T-helper 2 cell treated with Interferon-gamma antibody and Interleukin-4, amounts not matched to agents 100 ng/mL and 5 ng/mL, for 36 hours (primary cell): ENCODE measurements around the gene UNC79. TPM values are rescaled to one million over a fixed set of nuclear protein-coding genes. Genes with fewer than 3 reads are reported as not detected.

Experiments
- intact Hi-C: fragments of 100-400 bp; cut with micrococcal nuclease; formaldehyde crosslinking; loops from one replicate; pipeline ENCODE4 v1.15.1; 2023
- total RNA-seq: library from RNA; stranded (reverse); gene quantifications from 2 replicates; pipeline ENCODE4 v1.2.3, GENCODE V29; 2022

The UNC79 gene
- total RNA-seq, 1 donor from 2014 or later: not detected

DNA sequence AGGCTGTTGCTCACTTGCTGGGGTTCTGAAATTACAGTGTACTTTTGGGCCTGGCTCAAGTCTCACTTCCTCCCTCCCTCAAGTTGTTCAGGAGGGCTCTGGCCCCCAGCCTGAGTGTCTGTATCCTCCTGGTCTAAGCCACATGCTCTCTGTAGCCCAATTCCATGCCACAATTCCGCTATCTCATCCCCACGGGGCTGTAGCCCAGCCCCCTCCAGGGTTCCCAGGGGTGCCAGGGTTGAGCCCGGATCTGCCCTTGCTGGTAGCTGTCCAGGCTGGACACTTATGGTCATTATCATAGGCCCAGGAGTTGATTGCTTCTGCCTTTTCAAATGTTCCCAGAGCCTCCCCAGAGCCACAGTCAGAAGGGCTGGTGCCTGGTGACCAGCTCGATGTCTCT, 292.3 kb downstream of the UNC79 start:
- intact Hi-C loops: no loop called here

- intact Hi-C loops: no loop called here
Observed at GRCh38 chr14:93725002-93725582, 294.4 kb downstream of the UNC79 start.

DNA sequence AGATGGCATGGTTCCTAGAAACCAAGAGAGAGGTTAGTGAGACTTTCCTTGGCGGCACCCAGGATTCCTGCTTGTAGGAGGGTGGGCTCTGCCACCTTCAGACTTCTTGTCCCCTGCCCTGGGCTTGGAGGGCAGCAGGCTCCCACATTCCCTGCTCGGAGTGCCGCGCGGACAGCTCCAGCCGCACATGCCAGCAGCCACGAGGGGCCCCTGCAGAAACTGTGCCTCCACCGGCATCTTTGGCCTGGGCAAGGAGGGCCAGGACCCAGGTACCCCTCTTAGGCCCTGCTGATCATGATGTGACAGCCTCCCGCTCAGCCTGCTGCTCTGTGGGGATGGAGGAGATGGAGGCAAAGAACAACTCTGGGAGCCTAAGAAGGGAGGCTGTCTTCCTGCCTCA, 295.3 kb downstream of the UNC79 start:
- intact Hi-C loops: no loop called here

DNA sequence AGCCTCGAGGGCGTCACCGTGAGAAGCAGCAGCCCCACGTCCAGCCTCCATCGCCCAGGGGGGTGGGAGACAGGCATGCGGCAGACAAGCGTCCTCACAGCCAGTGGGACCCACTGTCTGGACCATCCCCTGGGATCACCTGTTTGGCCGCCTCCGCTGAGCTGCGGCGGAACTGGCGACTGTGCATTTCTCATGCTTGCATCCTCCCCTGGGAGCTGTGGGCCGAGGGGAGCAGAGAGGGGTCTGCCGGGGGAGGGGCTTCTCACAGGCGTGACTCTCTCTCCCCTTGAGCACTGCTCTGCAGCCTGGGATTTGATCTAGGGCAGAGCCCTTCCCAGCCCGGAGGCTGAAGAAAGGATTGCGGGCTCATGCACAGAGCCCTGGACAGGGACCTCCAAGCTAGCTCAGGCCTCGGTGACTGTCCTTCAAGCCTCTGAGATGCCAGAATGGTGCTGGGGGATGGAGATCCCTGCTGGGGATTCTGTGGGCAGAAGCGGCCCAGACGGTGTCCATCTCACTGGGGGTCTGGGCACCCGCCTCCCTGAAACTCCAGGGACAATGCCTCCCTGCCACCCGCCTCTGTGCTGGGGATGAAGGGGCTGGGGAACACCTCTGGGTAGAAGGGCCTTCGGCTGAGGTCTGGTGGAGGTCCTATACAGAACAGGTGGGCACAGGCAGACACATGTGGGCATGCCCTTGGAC, 296.5 kb downstream of the UNC79 start:
- intact Hi-C loops: no loop called here

DNA sequence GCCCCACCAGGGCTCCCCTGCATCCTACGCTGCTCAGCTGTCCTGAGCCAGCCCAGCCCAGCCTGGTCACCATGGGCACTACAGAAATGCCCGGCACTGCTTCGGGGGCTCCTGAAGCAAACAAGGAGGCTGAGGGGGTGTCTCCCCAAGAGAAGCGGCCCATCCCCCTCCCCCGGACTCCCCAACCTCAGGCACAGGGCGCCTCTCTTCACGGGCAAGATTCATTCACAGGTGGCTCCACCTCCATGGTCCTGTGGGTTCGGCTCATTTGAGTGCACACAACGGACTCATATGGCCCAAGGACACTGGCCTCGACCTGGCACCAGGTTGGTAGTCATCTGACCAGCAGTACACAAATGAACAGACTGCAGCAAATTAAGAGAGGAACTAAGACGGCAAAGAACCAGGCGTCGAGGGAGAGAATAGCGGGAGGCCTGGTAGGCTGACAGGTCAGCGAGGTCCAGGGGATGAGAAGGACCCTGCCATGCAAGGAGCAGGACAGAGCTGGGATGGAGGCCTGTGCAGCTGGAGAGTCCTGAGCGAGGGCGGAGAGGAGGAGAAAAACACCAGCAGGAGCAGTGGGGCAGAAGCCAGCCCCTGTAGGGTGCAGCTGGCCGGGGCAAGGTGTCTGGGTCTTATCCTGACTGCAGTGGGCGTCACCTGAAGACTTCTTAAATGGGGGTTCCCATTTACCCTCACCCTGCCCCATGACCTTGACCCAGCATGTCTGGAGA, 297.3 kb downstream of the UNC79 start:
- intact Hi-C loops: no loop called here

- intact Hi-C loops: no loop called here
Observed at GRCh38 chr14:93728651-93729016, 297.9 kb downstream of the UNC79 start.

DNA sequence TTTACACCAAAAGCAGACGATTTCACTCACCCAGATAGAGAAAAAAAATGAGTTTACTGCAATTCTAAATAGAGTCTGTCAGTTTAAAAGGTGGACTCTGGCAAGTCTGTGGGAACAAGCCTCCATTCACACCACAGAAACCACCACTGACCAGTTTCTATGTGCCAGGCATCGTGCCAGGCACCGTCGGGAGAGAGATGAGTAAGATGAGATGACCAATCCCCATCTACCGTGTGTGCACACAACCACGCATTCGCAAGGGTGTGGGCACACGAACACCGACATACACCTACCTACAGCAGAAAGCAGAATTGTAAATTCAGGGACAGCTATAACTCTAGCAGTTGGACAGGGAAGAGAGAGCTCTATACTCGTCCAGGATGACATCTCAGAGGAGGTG, 299.3 kb downstream of the UNC79 start:
- intact Hi-C loops: no loop called here

GRCh38 chr14:93731753-93732152, 301.0 kb downstream of the UNC79 start:
- intact Hi-C loops: no loop called here

- intact Hi-C loops: no loop called here
Observed at GRCh38 chr14:93732524-93732923, 301.8 kb downstream of the UNC79 start.

GRCh38 chr14:93733231-93733630, 302.5 kb downstream of the UNC79 start:
- intact Hi-C loops: no loop called here

GRCh38 chr14:93733631-93734030, 302.9 kb downstream of the UNC79 start:
- intact Hi-C loops: no loop called here

GRCh38 chr14:93734086-93734822, 303.5 kb downstream of the UNC79 start:
- intact Hi-C loops: no loop called here

DNA sequence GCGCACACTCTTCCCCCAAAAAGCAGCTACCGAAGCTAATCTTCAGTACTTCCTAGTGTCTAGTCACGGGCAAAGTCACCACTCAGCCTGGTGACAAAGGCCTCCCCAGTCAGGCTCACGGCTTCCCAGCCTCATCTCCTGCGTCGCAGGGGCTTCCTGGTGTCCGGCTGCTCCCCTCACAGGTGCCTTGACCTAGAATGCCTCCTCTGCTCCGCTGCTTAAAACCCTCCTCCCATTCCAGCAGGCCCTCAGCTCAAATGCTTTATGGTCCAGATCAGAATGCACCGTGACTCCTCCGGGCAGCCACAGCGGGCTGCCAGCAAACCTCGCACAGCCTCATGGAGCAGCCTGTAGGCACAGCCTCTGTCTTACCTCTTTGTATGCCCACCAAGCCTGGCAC, 304.5 kb downstream of the UNC79 start:
- intact Hi-C loops: no loop called here

- intact Hi-C loops: no loop called here
Observed at GRCh38 chr14:93736378-93737014, 305.8 kb downstream of the UNC79 start.

DNA sequence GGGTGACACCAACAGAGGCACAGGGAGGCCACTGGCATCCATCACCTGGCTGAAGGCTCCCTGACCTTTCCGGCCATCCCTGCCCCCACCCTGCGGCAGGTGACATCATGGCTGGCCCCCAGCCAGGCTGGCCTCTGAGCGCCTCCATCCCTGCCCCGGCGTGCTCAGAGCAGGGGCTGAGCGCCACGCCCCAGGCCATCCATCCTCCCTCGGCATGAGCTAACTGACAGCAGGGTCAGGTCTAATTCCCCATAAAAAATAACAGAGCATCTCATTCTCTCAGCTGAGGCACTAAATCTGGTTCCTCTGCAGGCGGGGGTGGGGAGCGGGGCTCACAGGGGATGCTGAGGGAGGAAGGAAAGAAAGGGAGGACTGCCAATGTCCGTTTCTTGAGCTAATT, 306.9 kb downstream of the UNC79 start:
- intact Hi-C loops: no loop called here

DNA sequence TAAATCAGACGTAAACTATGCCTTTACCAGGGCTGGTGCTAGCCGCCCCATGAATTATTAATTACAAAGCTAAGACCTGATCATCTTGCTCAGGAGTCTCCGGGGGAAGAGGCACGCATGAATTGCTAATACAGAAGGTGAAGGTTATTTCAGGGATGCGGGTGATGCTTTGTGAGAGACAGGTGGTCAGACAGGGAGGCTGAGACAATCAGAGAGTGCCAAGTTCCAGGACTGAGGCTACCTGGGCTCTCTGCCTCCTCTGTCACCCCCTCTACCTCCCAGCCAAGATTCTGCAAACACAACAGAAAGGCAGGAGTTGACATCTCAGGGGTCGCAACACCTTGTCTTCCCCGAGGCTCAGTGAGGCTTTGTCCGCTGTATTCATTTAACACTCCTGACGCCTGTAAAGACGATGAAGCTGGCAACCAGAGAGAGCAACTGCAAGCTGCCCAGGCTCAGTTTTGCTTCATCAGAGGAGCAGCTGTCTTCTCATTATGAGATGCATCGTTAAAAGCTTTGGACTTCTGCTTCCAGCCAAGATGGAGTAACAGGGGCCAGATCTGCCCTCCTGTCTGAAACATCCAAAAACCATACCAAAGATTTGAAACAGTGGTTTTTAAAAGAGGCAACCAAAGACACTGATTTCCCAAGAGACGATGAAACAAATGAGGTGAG, 311.0 kb downstream of the UNC79 start:
- intact Hi-C loops: no loop called here

DNA sequence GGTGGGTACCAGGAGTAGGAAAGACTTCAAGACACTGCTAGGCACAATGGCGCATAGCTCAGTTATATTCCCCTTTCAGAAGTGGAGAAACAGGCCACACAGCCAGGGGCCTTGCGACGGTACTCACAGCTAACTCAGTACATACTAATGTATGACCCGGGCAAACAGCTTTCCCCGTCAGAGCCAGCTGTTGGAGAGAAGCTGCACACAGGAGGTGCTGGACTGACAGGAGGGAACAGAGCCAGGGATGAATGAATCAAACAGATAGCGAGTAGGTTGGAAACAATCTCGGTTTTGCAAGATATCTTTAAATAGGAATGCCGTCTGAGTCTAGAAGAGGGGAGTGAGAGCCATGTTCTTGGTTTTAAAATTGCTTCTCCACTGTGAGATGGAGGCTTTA, 312.0 kb downstream of the UNC79 start:
- intact Hi-C loops: no loop called here

- intact Hi-C loops: no loop called here
Observed at GRCh38 chr14:93743270-93744060, 312.7 kb downstream of the UNC79 start.

DNA sequence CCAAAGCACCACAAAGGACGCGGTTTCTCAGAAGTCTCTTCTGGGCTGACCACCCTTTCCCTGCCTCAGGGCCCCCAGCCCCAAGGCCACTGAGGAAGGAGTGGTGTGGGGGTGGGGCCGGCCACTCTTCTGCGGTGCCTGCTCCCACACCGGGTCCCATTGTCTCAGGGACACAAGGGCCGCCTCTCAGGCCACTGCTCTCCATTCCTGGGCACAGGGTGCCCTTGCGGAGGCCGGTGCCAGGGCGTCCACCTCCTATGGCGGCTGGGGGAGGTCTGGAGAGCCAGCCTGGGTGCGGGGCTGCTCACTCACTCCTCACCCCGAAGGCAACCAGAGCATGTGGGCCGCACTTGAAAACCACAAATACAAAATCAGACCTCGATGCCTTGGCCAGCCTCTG, 313.4 kb downstream of the UNC79 start:
- intact Hi-C loops: no loop called here

DNA sequence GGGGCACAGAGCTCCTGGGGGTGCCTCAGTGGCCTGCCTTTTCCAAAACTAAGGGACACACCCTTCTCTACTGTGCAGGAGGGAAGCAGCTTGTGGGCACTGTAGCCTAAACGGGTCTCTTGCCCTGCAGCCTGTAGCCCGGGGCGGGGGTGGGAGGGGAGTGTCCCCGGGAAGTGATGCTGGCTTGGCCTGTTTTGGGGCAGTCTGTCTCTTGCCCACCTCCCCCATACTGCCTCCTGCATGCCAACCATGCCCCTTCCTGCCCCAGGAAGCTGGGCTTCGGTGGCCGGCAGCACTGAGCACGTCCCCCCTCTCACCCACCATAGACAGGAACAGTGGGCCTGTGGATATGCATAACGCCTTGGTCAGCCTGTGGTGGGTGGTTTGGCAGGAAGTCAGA, 314.1 kb downstream of the UNC79 start:
- intact Hi-C loops: no loop called here
